T47D (cell line): Measurements from ENCODE around the gene DCAF17.

Experiments used
- DNase-seq, 2 experiments: peaks; one replicate each; pipeline versions ENCODE4 v3.0.0 to v3.0.0-alpha.2; 2011 to 2012; ENCODE audit warnings: low read depth in 1 of 2, low spot score in 1 of 2
- JUND ChIP-seq: IDR thresholded peaks from 2 replicates; pipeline ENCODE4 v1.6.1; 2012; ENCODE audit warnings: low read depth
- in situ Hi-C: cut with HindIII; loops from 2 replicates; pipeline ENCODE4 v1.10.0; 2016; ENCODE audit warnings: low sequenced_read_pairs, low pct_unique_long_range_greater_than_20kb

DCAF17 gene

DNA sequence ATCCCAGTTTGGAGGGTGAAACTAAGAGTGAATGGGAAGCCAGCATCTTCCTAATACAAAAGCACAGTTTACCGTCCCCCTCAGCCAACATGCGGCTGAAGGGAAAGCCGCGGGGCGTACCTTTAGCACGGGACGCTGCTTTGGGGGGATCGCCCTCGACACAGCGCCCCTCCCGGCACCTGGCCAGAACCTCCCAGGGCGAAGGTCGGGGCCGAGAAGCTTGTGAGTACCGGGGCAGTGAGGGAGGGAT is 338 bp upstream of the DCAF17 start, which contains the start of gene METTL8:
Gene METTL8 (minus strand): TSS at position 228 of the 250 bp plus-strand sequence. CDS start 41,805 bp downstream, outside the sequence.
- DNase-seq, result no peak
- no peak for TF ChIP-seq JUND
- in situ Hi-C loops, result no loop called here

GRCh38 chr2:171436307-171436706 is 2.3 kb downstream of the DCAF17 start:
- DNase-seq, result no peak
- in situ Hi-C loops, result no loop called here
- no peak for TF ChIP-seq JUND

DNA sequence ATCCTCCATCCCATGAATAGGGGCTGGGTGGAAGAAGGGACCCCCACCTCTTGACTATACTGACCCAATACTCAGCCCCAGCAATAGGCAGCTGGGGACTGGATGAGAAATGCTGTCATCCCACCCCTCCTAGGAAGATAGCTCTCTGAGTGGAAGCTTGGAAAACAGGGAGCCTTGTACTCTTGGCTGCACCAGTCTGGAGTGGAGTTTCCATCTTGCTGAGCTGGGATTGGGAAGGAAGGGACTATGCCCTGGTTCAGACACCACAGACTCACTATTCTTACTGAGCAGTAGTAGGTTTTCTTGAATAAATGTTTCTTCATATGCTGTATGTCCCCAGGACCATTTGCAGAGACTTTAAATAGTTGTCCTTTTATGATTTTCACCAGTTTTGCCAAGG is 7.4 kb downstream of the DCAF17 start:
- in situ Hi-C loops, result no loop called here
- TF ChIP-seq JUND, result no peak
- DNase-seq, result no peak

- in situ Hi-C loops, result no loop called here
- peak in 1 of 2 experiments; percentile 6 for DNase-seq
- TF ChIP-seq JUND, result no peak
Measured at GRCh38 chr2:171447675-171448074, 13.6 kb downstream of the DCAF17 start.

DNA sequence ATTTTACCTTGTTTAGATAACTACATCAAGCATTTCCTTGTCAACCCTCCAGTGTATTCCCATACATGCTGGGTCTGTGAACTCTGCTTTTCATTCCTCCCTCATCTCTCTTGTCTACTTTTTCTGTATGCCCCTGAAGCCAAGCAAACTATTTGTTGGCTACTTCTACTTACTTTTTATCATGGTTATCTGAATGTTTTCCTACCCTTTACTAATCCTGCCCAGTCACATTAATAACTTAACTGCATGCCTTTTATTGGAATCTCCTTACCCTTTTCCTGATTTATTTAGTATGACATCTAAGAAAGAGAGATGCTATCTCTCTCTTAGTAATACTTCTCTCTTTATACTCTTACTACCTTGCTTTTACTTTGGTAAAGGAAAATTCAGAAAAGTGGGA is 17.0 kb downstream of the DCAF17 start:
- no peak for DNase-seq
- TF ChIP-seq JUND, result no peak
- in situ Hi-C loops, result no loop called here

DNA sequence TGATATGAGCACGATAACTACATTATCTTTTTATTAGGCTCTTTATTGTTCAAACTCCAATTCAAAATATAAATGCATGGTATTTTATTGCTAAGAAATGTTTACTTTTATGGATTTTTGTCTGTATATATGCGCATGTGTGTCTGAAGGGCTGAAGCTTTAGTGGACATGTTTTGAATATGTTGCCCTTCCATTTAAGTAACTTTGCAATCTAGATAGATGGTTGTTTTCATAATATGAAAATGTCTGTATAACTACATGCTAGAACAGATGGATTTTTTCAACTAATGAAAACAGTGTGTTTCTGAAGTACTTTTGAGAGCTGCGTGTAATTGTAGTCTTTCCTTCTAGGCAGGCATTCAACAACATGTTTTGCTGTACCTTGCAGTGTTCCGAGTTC is 18.7 kb downstream of the DCAF17 start:
- TF ChIP-seq JUND, result no peak
- DNase-seq, result no peak
- in situ Hi-C loops, result no loop called here

DNA sequence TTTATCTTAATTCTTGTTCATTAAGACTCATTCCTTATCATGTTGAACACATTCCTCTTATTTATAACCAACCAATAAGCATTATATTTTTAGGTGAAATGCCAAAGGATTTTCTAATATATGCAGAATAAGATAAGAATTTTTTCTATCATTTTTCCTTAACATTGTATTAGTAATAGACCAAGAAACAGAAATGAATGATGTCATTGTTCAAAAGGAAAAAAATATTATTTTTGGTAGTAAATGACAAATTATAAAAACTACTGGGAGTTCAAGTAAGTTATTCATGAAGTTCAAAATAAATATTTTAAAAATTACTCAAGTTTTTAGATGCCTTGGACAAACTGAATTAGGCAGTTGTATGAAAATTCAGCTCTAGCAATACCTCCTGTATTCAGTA is 25.5 kb downstream of the DCAF17 start:
- TF ChIP-seq JUND, result no peak
- DNase-seq, result no peak
- in situ Hi-C loops, result no loop called here

DNA sequence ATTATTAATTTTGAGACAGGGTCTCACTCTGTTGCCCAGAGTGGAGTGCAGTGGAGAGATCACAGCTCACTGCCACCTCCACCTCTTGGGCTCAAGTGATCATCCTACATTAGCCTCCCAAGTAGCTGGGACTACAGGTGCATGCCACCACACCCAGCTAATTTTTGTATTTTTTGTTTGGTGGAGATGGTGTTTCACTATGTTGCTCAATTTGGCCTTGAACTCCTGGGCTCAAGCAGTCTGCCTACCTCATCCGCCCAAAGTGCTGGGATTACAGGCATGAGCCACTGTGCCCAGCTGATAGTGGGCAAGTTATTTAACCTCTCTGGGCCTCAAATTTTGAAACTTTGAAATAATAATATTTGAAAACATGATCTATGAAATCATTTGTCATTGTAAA is 26.5 kb downstream of the DCAF17 start:
- DNase-seq, result no peak
- in situ Hi-C loops, result no loop called here
- TF ChIP-seq JUND, result no peak

- no peak for DNase-seq
- no peak for TF ChIP-seq JUND
- in situ Hi-C loops, result no loop called here
Measured at GRCh38 chr2:171469176-171469575, 35.1 kb downstream of the DCAF17 start.

- in situ Hi-C loops, result no loop called here
Measured at GRCh38 chr2:171470129-171470528, 36.1 kb downstream of the DCAF17 start.

DNA sequence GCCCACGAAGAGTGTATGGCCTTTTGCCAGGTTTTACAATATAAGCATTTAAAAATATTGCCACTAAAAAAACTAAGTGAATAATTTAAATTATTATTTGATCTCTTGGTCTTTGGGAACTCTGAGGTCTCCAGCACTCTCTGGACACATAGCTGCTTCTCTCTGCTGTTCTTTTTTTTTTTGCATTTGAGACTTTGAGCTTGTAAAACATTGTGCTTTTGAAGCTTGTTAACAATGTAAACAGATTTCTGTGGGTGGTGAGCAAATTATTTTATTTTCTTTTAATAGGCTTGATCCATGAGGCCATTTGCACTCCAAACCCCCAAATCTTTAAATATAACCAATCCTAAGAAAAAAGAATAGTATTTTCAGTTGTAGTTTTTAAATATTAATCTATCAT is 42.0 kb downstream of the DCAF17 start:
- no peak for DNase-seq
- in situ Hi-C loops, result no loop called here
- no peak for TF ChIP-seq JUND

More at GRCh38 chr2:171470129-171470528, 36.1 kb downstream of the DCAF17 start:
- no peak for TF ChIP-seq JUND
- DNase-seq, result no peak

- TF ChIP-seq JUND, result no peak
- in situ Hi-C loops, result no loop called here
- DNase-seq, result no peak
Measured at GRCh38 chr2:171478345-171478744, 44.3 kb downstream of the DCAF17 start.

DNA sequence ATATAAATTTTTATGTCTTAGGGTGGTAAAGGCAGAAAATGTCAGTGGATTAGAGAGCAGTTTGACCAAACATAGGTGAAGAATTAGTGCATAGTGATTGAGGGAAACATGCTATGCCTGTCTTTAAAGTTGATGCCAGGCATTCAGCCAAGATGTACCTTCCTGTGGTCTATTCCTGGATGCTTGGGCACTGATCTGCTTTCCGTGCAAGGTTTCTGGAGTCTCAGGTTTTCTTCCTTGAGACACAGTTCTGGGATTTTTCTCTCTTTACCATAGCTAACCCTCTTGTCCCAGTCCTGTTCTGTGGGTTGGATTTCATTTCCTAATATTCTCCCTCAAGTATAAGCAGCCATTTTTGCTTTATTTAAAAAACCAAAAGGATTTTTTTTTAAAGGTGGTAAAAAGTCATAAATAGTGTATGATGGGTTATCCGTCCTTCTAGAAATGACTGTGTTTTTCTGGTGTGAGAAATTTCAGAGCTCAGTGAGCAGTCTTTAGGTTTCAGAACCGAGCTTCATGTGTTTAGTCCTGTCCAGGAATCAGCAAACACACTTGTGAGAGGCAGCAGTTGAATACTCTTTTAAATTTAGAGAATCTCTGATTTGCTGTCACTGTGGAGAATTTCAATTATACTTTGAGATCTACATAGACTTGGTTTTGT is 45.3 kb downstream of the DCAF17 start:
- in situ Hi-C loops, result no loop called here
- no peak for TF ChIP-seq JUND
- DNase-seq, result no peak

DNA sequence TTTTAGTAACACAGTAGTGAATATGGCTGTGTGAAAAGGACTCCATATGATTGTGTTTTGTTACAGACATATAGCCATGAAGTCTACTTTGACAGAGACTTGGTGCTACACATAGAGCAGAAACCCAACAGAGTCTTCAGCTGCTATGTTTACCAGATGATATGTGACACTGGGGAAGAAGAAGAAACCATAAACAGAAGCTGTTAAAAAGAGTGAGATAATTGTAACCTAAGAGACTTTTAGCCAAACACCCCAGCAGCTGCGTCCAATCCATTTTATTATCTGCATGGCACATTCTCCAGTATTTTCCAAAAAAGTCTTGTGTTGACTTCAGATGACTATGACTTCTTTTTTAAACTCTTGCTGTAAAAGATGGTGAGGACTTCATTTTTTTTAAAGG is 46.9 kb downstream of the DCAF17 start:
- in situ Hi-C loops, result no loop called here
- DNase-seq, result no peak

More for the DNA sequence above, 46.9 kb downstream of the DCAF17 start:
- no peak for TF ChIP-seq JUND
